ENCODE data around the gene CLDN34.

The CLDN34 gene

GRCh38 chrX:9966775-9967408, at the start of gene CLDN34:
CLDN34 (plus strand) TSS chrX:9967358; CDS start chrX:9967358, 0 bp downstream.
- no peak for DNase-seq (ENCODE audit: low read depth, low spot score)
- ChIA-PET CTCF (interaction anchor here (1.7 kb wide), 1 partner anchor 11 kb away, joined by 4 read pairs; no protein-coding TSS in a partner anchor), POLR2A (no interaction called here)
- H3K4me3 ChIP-seq (ENCODE audit: low read depth, low read length) = no peak within 1 kb of the TSS
- TF ChIP-seq CTCF (IDR thresholded peaks at IDR 0.05; ENCODE audit: insufficient read depth, low read length, missing control alignments) = no peak

- DNase-seq (ENCODE audit: low read depth, low spot score) = no peak
- ChIA-PET POLR2A (no interaction called here), CTCF (no interaction called here)
- no peak for TF ChIP-seq CTCF (IDR thresholded peaks at IDR 0.05; ENCODE audit: insufficient read depth, low read length, missing control alignments)
- H3K4me3 ChIP-seq (ENCODE audit: low read depth, low read length) = no peak overlapping the region
Observed at GRCh38 chrX:9917861-9918260, 49.3 kb upstream of the CLDN34 start.

GRCh38 chrX:9919632-9920172, 47.5 kb upstream of the CLDN34 start:
- H3K4me3 ChIP-seq (ENCODE audit: low read depth, low read length) = no peak overlapping the region
- DNase-seq (ENCODE audit: low read depth, low spot score) = no peak
- TF ChIP-seq CTCF (IDR thresholded peaks at IDR 0.05; ENCODE audit: insufficient read depth, low read length, missing control alignments) = no peak
- ChIA-PET CTCF (no interaction called here), POLR2A (no interaction called here)

- POLR2A ChIA-PET = no interaction called here
- TF ChIP-seq CTCF (IDR thresholded peaks at IDR 0.05; ENCODE audit: insufficient read depth, low read length, missing control alignments) = no peak
- DNase-seq (ENCODE audit: low read depth, low spot score) = no peak
- CTCF ChIA-PET = no interaction called here
- no peak overlapping the region for H3K4me3 ChIP-seq (ENCODE audit: low read depth, low read length)
Observed at GRCh38 chrX:9921407-9921806, 45.8 kb upstream of the CLDN34 start.

- no peak for TF ChIP-seq CTCF (IDR thresholded peaks at IDR 0.05; ENCODE audit: insufficient read depth, low read length, missing control alignments)
Observed at GRCh38 chrX:9923357-9923756, 43.8 kb upstream of the CLDN34 start.

GRCh38 chrX:9926002-9926401, 41.2 kb upstream of the CLDN34 start:
- no peak for DNase-seq (ENCODE audit: low read depth, low spot score)
- TF ChIP-seq CTCF (IDR thresholded peaks at IDR 0.05; ENCODE audit: insufficient read depth, low read length, missing control alignments) = no peak
- no peak overlapping the region for H3K4me3 ChIP-seq (ENCODE audit: low read depth, low read length)
- ChIA-PET POLR2A (no interaction called here), CTCF (no interaction called here)

More at GRCh38 chrX:9923357-9923756, 43.8 kb upstream of the CLDN34 start:
- no peak overlapping the region for H3K4me3 ChIP-seq (ENCODE audit: low read depth, low read length)
- no peak for DNase-seq (ENCODE audit: low read depth, low spot score)
- ChIA-PET CTCF (no interaction called here), POLR2A (no interaction called here)

All from AG04449 (cell line).